HG03159 (cell line): ENCODE results near the gene LPCAT4.

Experiments
- ATAC-seq: cut with Tn5 transposase; IDR thresholded peaks from one replicate; pipeline ENCODE4 v1.9.1; 2021; ENCODE audit warnings: mild to moderate bottlenecking, moderate library complexity; ENCODE audit not compliant: unreplicated experiment

Gene LPCAT4

DNA sequence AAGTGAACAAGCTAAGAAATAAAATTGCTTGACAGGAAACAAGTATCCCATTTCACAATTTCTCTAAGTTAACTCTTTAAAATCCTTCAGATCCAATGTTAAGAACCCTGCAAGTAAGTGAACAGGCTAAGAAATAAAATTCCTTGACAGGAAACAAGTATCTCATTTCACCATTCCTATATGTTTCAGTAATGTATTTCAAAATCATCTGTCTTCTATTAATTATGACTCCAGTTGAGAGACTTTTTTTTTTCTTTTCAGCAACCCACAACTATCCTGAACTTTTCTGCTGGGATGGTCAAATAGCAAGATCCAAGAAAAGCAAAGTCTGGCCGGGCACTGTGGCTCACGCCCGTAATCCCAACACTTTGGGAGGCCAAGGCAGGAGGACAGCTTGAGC, 27.1 kb downstream of the LPCAT4 start:
- ATAC-seq = no peak

DNA sequence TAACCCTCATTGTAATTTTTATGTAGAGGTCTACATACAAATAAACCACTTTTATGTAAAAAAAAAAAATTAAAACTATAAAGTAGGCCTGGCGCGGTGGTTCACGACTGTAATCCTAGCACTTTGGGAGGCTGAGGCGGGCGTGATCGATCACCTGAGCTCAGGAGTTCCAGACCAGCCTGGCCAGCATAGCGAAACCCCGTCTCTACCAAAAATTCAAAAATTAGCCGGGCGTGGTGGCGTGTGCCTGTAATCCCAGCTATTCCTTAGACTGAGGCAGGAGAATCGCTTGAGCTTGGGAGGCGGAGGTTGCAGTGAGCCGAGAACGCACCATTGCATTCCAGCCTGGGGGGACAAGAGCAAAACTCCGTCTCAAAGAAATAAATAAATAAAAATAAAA, 28.6 kb downstream of the LPCAT4 start:
- no peak for ATAC-seq

DNA sequence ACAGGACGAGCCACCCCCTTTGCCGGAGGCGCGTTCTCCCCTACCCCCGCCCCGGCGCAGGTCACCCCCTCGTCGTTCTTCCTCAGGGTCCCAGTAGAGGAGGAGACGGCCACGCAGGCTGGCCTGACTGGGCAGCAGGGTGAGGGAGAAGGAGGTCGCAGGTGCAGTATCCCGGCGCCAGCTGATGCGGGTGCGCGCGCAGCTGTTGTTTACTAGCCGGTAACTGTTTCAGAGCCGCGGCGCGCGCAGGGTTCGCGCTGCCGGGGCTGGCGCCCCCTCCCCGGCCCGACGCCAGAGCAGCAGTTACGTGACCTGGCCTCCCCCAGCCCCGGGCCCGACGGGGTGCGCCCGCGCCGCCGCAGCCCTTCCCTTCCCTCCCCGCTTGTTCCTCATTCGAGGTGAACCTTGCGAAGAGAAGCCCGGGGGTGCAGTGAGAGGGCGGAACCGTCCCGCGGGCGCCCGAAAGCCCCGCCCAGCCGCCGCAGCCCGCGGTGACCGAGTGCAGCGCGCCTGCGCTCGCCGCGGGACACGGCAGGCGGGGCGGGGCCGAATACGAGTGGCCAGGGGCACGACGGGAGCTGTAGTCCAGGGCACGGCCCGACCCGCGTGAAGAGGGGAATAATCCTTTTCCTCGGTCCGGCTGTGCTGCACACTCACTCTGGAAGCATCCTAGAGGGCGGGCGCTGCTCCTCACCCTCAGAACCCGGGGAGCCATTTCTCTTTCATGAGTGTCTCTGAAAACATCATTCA, 29.3 kb downstream of the LPCAT4 start, which contains the start of gene SLC12A6:
SLC12A6 (minus strand) TSS at position 225 of the 750 bp plus-strand sequence. CDS start 1,101 bp downstream, outside the sequence.
- peak; percentile 66 for ATAC-seq

DNA sequence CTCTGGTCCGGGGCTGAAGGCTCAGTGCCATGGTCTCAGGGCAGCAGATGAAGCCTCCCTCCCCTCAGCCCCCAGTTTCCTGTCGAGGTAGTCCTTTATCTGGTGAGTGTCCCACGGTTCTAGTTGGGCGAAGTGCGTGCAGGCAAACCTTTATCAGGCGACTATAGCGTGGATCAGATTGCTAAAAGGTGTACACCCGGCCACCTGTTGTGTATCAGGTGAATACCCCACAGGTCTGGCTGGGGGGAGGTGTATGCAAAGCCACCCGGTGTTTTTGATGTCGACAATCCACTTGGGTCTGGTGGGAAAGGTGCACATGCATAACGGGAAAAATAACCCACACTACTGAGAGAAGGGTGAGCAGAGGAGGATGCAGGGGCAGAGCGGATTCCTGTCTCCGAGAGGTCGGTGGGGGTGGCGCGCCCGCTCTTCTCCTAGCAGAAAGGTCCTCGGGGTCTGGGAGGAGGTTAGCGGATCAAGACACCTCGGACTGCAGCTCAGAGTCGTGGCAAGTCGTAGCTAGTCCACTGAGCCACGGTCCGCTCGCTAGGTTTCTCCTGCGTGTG, 29.9 kb downstream of the LPCAT4 start:
- peak; percentile 13 for ATAC-seq

- ATAC-seq = no peak
Measured at GRCh38 chr15:34336231-34336990, 30.6 kb downstream of the LPCAT4 start.

GRCh38 chr15:34335176-34336032, 31.6 kb downstream of the LPCAT4 start:
- no peak for ATAC-seq

DNA sequence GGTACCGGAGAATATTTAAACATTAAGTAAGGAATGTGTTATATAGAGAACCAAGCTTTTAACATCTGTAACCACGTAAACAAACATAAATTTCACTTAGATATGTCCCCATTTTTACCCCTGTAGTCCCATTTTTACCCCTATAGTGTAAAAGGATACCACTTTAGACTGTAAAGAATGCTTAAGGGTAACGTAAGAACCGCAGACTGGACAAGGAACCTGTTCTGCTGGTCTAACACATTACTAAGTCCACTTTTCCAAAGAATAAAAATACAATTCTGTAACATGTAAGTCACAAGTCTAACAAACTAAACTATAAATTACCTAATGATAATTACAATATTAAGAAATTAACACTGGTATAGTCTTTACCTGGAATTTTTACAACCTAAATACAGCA, 32.3 kb downstream of the LPCAT4 start:
- ATAC-seq = no peak

DNA sequence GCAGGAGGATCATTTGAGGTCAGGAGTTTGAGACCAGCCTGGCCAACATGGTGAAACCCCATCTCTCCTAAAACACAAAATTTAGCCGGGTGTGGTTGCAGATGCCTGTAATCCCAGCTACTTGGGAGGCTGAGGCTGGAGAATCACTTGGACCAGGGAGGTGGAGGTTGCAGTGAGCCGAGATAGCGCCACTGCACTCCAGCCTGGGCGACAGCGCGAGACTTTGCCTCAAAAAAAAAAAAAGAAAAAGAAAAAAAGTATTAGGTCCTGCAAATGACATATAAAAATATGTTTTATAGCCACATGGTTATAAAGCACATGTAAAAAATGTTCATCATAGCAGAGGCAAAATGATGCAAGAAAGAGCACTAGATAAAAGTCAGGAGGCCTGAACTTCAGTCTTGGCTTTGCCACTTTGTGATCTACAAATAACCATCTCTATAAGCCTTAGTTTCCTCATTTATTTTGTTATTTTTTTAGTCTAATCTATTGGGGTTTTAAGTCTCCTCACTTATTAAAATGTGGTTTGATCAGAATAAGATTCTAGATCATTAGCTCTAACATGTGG, 34.4 kb downstream of the LPCAT4 start:
- no peak for ATAC-seq

DNA sequence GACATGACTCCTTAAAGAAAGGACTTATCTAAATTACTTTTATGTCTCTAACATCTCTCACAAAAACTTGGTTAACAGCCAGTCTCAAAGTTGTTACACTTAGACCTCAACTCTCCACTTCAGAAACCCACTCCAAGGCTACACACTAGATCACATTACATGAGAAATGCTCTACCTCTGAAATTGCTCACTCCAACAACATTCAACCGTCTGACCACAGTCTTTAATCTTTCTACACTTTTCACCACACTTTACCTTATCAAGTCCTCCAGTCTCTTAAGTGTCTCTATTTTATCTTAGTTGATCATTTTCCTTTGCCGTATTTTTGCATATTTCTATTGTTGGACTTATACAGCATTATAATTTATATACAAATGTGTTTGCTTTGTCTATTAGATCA, 35.2 kb downstream of the LPCAT4 start:
- ATAC-seq = no peak

DNA sequence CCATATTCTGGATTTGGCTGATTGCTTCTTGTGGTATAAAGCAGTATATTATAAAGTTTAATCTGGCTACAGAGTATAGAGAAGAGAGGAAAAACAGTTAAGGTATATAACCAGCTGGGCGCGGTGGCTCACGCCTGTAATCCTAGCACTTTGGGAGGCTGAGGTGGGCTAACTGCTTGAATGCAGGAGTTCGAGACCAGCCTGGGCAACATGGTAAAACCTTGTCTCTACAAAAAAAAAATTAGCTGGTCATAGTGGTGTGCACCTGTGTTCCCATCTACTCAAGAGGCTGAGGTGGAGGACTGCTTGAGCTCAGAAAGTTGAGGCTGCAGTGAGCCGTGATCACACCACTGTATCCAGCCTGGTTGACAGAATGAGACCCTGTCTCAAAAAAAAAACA, 36.7 kb downstream of the LPCAT4 start:
- no peak for ATAC-seq

DNA sequence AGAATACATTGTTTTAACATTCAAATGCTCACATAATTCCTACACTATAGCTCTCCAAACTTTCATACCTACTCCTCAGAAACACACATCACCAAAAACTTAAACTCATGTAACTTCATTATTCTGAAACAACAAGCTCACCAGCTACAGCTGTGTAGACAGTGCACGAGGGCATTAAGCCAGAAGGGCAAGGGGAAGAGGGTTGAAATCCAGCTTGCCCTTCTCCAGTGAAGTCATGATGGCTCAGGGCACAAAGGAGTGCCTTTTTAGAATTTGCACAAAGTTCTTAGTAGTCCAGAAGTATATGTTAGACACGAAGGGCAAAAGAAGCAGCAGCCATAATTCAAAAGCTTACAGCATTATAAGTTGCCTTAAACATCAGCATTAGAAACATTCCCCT, 38.0 kb downstream of the LPCAT4 start:
- ATAC-seq = no peak

- ATAC-seq = no peak
Measured at GRCh38 chr15:34327906-34328305, 39.1 kb downstream of the LPCAT4 start.

DNA sequence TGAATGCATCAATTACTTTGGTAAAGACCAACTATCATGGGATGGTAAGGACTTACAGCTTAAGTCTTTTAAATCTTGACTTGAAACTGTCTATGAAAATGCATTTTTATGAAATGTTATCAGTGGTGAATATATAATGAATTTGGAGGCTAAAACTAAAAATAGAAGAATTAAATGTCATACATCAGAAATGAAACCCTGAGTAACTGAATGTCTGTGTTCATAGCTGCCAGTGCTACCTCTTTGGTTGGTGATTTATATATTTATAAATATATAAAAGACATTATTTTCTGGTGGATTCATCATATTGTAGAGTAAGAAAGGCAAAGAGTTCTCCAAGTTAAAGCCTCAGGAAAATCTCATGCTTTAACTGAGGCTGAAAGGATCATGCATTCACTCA, 41.6 kb downstream of the LPCAT4 start:
- no peak for ATAC-seq

- ATAC-seq = no peak
Measured at GRCh38 chr15:34324933-34325332, 42.1 kb downstream of the LPCAT4 start.

GRCh38 chr15:34323217-34323616, 43.8 kb downstream of the LPCAT4 start:
- ATAC-seq = no peak

DNA sequence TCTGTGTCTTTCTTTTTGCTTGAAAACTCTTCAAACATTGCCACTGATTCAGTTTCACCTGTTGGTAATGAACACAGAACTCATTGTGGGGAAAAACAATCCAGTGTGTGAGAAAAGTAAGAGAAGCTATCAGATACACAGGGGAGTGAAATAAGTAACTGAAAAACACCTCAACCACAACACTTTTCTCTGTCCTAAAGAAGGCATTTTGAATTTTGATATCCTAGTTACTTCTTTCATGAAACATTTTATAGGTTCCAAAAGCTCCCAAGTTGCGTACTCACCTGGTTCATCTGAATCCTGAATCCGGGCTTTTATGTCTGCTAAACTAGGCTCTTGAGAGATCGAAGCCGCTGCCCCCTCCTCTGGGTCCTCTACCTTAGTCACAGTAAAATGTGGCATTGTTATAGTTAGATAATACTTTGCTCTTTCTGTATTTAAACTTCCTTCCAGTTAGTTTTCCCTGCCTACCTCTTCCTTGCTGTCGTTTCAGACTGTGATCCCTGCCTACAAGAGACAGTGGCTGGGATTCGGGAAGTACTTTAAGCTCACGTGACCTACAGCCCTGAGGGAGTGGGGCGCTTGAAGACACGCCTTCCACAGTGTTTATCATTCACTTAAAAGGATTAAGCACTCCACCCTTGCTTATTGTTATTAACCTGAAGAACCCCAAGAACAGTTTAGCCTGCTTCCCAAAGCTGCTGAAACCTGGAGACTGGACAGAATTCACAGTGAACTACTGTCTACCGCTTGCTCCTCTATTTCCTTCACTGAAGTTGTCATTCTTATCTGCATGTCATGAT, 48.5 kb downstream of the LPCAT4 start:
- peak; percentile 56 for ATAC-seq

DNA sequence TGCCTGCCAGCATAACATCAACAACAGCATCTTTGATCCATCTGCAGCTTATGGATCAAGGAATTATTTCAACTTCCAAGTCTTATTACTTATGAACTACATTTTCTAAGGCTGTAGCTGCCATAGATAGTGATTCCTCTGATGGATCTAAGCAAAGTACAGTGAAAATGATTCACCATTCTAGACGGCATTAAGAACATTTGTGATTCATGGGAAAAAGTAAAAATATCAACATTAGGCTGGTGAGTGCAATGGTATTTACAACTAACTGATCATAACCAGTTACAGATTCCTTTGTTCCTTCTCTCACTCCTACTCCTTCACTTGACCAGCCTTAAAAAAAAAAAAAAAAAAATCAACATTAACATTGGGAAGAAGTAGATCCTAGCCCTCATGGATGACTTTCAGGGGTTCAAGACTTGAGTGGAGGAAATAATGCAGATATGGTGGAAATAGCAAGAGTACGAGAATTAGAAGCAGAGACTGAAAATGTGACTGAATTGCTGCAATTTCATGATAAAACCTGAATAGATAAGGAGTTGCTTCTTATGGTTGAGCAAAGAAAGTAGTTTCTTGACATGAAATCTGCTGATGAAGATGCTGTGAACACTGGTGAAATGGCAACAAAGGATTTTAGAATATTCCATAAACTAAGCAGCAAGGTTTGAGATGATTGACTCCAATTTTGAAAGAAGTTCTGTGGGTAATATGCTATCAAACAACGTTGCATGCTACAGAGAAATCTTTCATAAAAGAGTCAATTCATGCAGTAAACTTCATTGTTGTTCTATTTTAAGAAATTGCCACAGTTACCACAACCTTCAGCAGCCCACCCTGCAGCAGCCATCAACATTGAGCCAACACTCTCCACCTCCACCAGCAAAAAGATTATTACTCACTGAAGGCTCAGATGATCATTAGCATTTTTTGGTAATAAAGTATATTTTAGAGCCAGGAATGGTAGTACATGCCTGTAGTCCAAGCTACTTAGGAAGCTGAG, 52.2 kb downstream of the LPCAT4 start:
- no peak for ATAC-seq

DNA sequence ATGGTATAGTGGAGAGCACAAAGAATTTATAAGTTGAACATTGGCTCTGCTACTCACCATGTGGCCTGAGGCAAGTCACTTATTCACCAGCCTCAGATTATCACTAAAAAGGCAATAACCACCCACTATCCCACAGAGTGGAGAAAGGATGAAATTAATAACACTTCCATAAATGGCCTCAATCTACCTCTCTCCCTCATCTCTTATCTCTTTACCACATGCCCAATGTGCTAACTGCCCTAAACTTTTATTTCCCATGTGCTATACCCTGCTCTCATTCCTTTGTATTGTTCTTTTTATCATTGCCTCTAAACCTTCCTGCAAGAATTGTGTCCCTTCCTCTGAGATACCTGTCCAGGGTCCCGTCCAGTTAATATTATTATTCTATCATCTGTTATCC, 55.4 kb downstream of the LPCAT4 start:
- ATAC-seq = no peak
